ENCODE results near the gene GNG7.

- TF ChIP-seq CTCF (conservative IDR thresholded peaks at IDR 0.05 in 1 of 2, IDR thresholded peaks at IDR 0.05 in 1 of 2; ENCODE audit: extremely low read depth in 1 of 2, insufficient read depth in 1 of 2, low read depth in 1 of 2, low read length in 2 of 2) (no peak), EZH2 (IDR thresholded peaks at IDR 0.05; ENCODE audit: borderline replicate concordance, low read length) (no peak)
Observed at GRCh38 chr19:2736550-2737190, 34.2 kb upstream of the GNG7 start.

Data from mammary epithelial cell (primary cell).